Caco-2 (cell line): ENCODE data around the gene PARD3B. TPM values are rescaled to one million over a fixed set of nuclear protein-coding genes. Genes with fewer than 3 reads are reported as not detected.

ENCODE experiments used
- BruUV-seq: library from RNA; stranded (reverse); fragments of 400-500 nt; replicated peaks from 2 replicates; lab custom pipeline; 2021; lab: Mats Ljungman, UMichigan
- CTCF ChIA-PET: fragments of 300-600 bp; sonication (Branson Sonifier 250); formaldehyde crosslinking; loops from one replicate; lab custom pipeline; 2022; ENCODE audit warnings: antibody characterized with exemption; lab: Charles Lee
- POLR2A ChIA-PET: fragments of 300-600 bp; sonication (Branson Sonifier 250); formaldehyde crosslinking; loops from one replicate; lab custom pipeline; 2022; ENCODE audit warnings: antibody characterized with exemption; lab: Charles Lee
- DNase-seq, 2 experiments: peaks; one replicate each; pipeline versions ENCODE4 v3.0.0 to v3.0.0-alpha.2; 2020 to 2022
- H3K27me3 ChIP-seq: replicated peaks from 2 replicates; pipeline ENCODE4 v1.6.0; 2011; ENCODE audit warnings: low read length; ENCODE audit not compliant: control insufficient read depth, insufficient read depth
- H3K36me3 ChIP-seq: 2 replicates; pipeline ENCODE4 v1.5.1; 2011; ENCODE audit warnings: low read length; ENCODE audit not compliant: control insufficient read depth, insufficient read depth
- H3K4me1 ChIP-seq: fragments of 250-450 bp; sonication (Bioruptor Pico); 2 replicates; pipeline ENCODE4 v1.5.1; 2020; ENCODE audit warnings: mild to moderate bottlenecking
- H3K4me3 ChIP-seq: 2 replicates; pipeline ENCODE4 v1.5.1; 2011; ENCODE audit warnings: low read depth, mild to moderate bottlenecking, control low read depth, low read length
- H3K9me3 ChIP-seq: fragments of 250-450 bp; sonication (Bioruptor Pico); 2 replicates; pipeline ENCODE4 v1.5.1; 2020; ENCODE audit warnings: mild to moderate bottlenecking, moderate library complexity
- H3K27ac Mint-ChIP-seq: one replicate; pipeline ENCODE4 v1.8.0; 2022; ENCODE audit warnings: mixed read lengths; ENCODE audit not compliant: unreplicated experiment
- H3K27me3 Mint-ChIP-seq: one replicate; pipeline ENCODE4 v1.8.0; 2022; ENCODE audit warnings: mixed read lengths; ENCODE audit not compliant: insufficient read depth, unreplicated experiment
- H3K36me3 Mint-ChIP-seq: one replicate; pipeline ENCODE4 v1.8.0; 2022; ENCODE audit warnings: mild to moderate bottlenecking, mixed read lengths; ENCODE audit not compliant: insufficient read depth, unreplicated experiment
- H3K4me1 Mint-ChIP-seq: one replicate; pipeline ENCODE4 v1.8.0; 2022; ENCODE audit warnings: low read depth, mixed read lengths; ENCODE audit not compliant: unreplicated experiment
- H3K4me3 Mint-ChIP-seq: one replicate; pipeline ENCODE4 v1.8.0; 2022; ENCODE audit warnings: mild to moderate bottlenecking, moderate library complexity, mixed read lengths; ENCODE audit not compliant: unreplicated experiment
- H3K9me3 Mint-ChIP-seq: one replicate; pipeline ENCODE4 v1.8.0; 2022; ENCODE audit warnings: mixed read lengths; ENCODE audit not compliant: unreplicated experiment
- CTCF ChIP-seq, 2 experiments: fragments of 200-600 bp in 1 of 2; IDR thresholded peaks; 1 replicate in 1 of 2; 2 replicates in 1 of 2; pipeline versions ENCODE4 v1.5.1 to v1.8.0; 2011 to 2022; ENCODE audit warnings: antibody characterized with exemption in 1 of 2, control low read depth in 1 of 2, inconsistent platforms in 1 of 2, low read depth in 1 of 2, low read length in 1 of 2, mild to moderate bottlenecking in 1 of 2, moderate library complexity in 1 of 2; ENCODE audit not compliant: insufficient read depth in 1 of 2, severe bottlenecking in 1 of 2, unreplicated experiment in 1 of 2
- intact Hi-C: fragments of 100-400 bp; cut with micrococcal nuclease; formaldehyde crosslinking; loops from one replicate; pipeline ENCODE4 v1.10.0; 2022; ENCODE audit not compliant: unreplicated experiment
- total RNA-seq: library from RNA; stranded (reverse); gene quantifications from 2 replicates; pipeline ENCODE4 v1.2.3, GENCODE V29; 2022

Gene PARD3B
- total RNA-seq, 1 experiment from 2014 or later, result 68.9 TPM

GRCh38 chr2:204578928-204579598 is 33.8 kb downstream of the PARD3B start:
- Histone ChIP-seq H3K4me3 (no peak overlapping the region), H3K36me3 (no peaks in the 10 kb centered on the region), H3K27me3 (no peaks in the 10 kb centered on the region), H3K9me3 (no peaks in the 10 kb centered on the region), H3K4me1 (no peaks in the 10 kb centered on the region; the same call in 1 of the 2 replicates)
- Mint-ChIP-seq H3K4me3 (no peak overlapping the region), H3K36me3 (peaks cover 7% of the 10 kb centered on the region), H3K9me3 (no peaks in the 10 kb centered on the region), H3K27ac (no peak overlapping the region), H3K27me3 (no peaks in the 10 kb centered on the region), H3K4me1 (peaks cover 8% of the 10 kb centered on the region)
- no peak for DNase-seq
- ChIA-PET POLR2A (no interaction called here), CTCF (no interaction called here)
- TF ChIP-seq CTCF (IDR thresholded peaks at IDR 0.05; ENCODE audit: insufficient read depth in 1 of 2, low read depth in 1 of 2, low read length in 1 of 2, severe bottlenecking in 1 of 2, unreplicated experiment in 1 of 2), result no peak
- BruUV-seq, result no TSS peak
- intact Hi-C loops, result no loop called here

- CTCF ChIA-PET, result no interaction called here
- intact Hi-C loops, result no loop called here
- no peak overlapping the region for H3K27ac Mint-ChIP-seq
- peaks cover 5% of the 10 kb centered on the region for H3K4me1 Mint-ChIP-seq
- H3K27me3 ChIP-seq, result no peaks in the 10 kb centered on the region
- no peaks in the 10 kb centered on the region for H3K4me1 ChIP-seq
- no peaks in the 10 kb centered on the region for H3K36me3 ChIP-seq
- H3K4me3 Mint-ChIP-seq, result no peak overlapping the region
- peaks cover 10% of the 10 kb centered on the region for H3K9me3 Mint-ChIP-seq
- no TSS peak for BruUV-seq
- POLR2A ChIA-PET, result no interaction called here
- no peaks in the 10 kb centered on the region for H3K27me3 Mint-ChIP-seq
- peaks cover 15% of the 10 kb centered on the region for H3K36me3 Mint-ChIP-seq
- DNase-seq, result no peak
- no peak for TF ChIP-seq CTCF (IDR thresholded peaks at IDR 0.05; ENCODE audit: insufficient read depth in 1 of 2, low read depth in 1 of 2, low read length in 1 of 2, severe bottlenecking in 1 of 2, unreplicated experiment in 1 of 2)
- H3K4me3 ChIP-seq, result no peak overlapping the region
- H3K9me3 ChIP-seq, result no peaks in the 10 kb centered on the region
These were observed 36.7 kb downstream of the PARD3B start for GRCh38 chr2:204581946-204582345.

GRCh38 chr2:204583773-204584172 is 38.5 kb downstream of the PARD3B start:
- CTCF ChIA-PET, result no interaction called here
- H3K4me3 Mint-ChIP-seq, result no peak overlapping the region

More at GRCh38 chr2:204583773-204584172, 38.5 kb downstream of the PARD3B start:
- Histone ChIP-seq H3K36me3 (no peaks in the 10 kb centered on the region), H3K4me1 (no peaks in the 10 kb centered on the region), H3K4me3 (no peak overlapping the region), H3K27me3 (no peaks in the 10 kb centered on the region), H3K9me3 (no peaks in the 10 kb centered on the region)
- Mint-ChIP-seq H3K27ac (no peak overlapping the region), H3K4me1 (peaks cover 5% of the 10 kb centered on the region), H3K36me3 (peaks cover 15% of the 10 kb centered on the region), H3K27me3 (no peaks in the 10 kb centered on the region), H3K9me3 (peaks cover 13% of the 10 kb centered on the region)
- BruUV-seq, result no TSS peak
- DNase-seq, result no peak
- intact Hi-C loops, result no loop called here
- TF ChIP-seq CTCF (IDR thresholded peaks at IDR 0.05; ENCODE audit: insufficient read depth in 1 of 2, low read depth in 1 of 2, low read length in 1 of 2, severe bottlenecking in 1 of 2, unreplicated experiment in 1 of 2), result no peak
- POLR2A ChIA-PET, result no interaction called here
